Stimulated activated CD4-positive, alpha-beta T cell treated with anti-CD3 and anti-CD28 coated beads, TNF-alpha, amount 100 ng/mL, for 4 hours (primary cell): ENCODE data around the gene HCRTR1.

Source experiments
- DNase-seq, 3 experiments: peaks; one replicate each; pipeline ENCODE4 v3.0.0-alpha.2; 2020; ENCODE audit warnings: low read depth in 3 of 3

Gene HCRTR1

GRCh38 chr1:31617218-31617915 lies at the start of gene HCRTR1:
HCRTR1 (plus strand) TSS chr1:31617689; CDS start chr1:31619193, 1,504 bp downstream.
- no peak for DNase-seq

GRCh38 chr1:31567956-31568570 lies 49.4 kb upstream of the HCRTR1 start:
- DNase-seq = no peak

DNA sequence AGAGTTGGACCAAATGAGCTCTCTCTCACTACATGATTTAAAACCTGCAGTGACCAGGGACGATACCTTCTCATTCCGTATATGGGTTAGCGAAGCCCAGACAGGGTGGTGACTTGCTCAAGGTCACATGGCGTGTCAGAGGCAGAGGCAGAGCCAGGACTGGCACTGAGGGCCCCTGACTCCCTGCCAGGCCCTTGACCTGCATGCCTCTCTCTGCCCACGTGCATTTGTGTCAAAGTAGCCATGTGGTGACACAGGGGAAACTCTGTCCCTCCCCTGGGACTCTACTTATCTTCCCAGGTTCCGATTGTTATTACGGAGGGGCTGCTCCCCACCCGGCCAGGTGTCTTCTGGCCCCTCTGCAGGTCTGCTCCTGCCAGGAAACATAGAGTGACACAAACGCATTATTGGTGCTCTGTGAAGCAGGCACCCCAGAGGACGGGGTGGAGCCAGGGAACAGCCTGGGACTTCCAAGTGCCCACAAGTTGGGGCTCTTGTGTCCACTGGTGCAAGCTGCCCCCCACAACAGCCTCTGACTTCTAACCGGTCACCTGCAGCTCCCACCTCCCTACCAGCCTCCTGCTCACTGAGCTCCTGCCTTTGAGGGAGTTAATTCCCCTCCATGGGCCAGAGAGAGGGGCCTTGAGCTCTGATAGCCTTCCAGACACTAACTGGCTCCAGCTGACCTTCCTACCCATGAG lies 48.4 kb upstream of the HCRTR1 start:
- DNase-seq = no peak

GRCh38 chr1:31569596-31570173 lies 47.8 kb upstream of the HCRTR1 start:
- no peak for DNase-seq

DNA sequence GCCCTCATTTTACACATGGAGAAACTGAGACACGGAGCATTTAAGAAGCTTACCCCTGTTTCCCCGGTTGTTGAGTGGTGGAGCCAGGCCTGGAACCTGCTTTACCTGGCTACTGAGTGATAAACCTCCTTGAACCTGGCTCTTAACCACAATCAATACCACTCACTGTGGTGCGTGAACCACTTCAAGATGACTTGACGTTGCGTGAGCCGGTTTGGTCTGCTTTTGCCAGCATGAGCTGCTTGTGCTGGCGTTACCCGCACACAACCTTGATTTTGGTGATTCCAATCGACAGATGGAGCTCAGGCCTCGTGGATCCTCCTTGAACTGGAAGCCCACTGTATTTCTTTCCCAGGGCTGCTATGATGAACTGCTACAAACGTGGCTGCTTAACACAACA lies 47.3 kb upstream of the HCRTR1 start:
- DNase-seq = no peak

- DNase-seq = no peak
Observed at GRCh38 chr1:31570906-31571305, 46.6 kb upstream of the HCRTR1 start.

DNA sequence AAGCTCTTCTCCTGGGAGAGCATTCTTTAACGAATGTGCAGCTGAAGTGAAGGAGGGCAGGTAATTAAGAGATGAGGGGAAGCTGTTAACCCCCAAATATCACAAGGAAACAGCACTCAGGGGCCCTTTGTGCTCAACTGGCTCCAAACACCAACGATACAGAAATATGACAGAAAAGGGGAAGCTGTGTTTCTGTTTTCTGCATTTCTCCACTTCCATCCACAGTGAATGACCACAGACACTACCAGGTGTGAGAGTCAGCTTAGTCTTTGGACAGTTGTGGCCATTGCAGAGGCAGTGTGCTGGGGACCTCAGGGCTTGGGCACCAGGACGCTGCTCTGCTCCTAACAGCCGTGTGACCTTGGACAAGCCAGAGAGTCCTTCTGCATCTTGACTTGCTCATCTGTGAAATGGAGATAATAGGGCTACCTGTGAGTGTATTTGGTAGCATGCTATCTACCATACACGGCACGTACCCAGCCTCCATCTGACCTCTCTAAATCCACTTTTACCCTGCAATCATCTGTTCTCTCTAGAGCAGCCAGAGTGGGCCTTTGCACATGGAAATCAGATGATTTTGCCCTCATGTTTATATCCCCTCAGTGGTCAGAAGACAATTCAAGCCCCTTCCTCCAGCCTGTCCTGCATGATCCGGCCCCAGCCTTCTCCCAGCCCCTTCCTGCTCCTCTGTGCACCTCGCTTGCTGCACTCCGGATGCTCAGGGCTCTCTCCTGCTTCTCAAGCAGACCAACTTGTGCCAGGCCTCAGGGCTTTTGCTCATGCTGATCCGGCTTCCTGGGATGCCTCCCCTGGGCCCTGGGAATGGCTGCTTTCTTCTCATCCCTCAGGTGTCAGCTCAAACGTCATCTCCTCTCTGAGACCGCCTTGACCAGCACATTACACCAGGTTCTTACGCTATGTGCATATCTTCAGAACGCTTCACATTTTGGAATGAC lies 45.9 kb upstream of the HCRTR1 start:
- DNase-seq = no peak

- DNase-seq = no peak
Observed at GRCh38 chr1:31572323-31573104, 45.0 kb upstream of the HCRTR1 start.

DNA sequence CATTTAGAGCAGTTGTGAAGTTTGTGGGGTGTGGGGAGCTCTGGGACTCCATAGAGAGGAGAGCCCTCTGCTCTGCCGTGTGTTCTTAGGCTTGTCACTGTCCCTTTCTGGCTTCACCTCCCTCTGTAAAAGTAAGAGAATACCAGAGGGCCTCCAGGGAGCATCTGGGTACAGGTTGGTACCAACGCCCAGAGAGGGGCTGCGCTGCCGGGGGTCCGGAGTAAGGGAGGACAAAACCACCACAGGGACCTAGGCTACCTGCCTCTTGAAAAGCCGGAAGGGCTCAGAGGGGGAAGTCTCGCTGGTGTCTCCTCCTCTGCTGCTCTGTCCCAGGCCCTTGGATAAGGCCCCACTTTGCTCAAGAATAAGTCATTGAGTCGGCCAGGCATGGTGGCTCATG lies 44.2 kb upstream of the HCRTR1 start:
- DNase-seq = no peak

DNA sequence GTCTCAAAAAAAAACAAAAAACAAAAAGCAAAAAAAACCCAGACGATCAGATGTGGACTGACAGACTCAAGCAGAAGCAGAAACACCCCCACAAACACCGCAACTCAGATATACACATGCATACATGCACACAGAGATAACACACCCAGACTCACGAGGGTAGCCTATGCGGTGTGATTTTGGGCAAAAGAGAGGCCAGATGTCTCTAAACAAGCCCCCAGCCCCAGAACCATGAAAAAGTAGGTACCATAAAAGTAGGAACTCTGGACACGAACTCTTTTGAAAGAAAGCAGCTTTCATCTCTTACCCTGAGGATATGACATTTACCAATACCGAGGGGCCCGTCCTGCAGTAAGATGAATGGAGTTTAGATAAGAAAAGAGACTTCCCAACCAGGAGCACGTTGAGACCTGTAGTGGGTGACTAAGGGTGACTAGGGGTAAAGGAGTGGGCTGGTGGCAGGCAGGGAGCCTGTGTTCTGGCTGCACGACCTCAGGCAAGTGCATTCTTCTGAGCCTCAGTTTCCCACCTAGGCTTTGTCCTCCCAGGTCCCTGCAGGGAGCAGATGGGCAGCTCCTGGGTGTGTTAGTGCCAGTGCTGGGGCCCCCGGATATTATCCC lies 42.6 kb upstream of the HCRTR1 start:
- DNase-seq = no peak

DNA sequence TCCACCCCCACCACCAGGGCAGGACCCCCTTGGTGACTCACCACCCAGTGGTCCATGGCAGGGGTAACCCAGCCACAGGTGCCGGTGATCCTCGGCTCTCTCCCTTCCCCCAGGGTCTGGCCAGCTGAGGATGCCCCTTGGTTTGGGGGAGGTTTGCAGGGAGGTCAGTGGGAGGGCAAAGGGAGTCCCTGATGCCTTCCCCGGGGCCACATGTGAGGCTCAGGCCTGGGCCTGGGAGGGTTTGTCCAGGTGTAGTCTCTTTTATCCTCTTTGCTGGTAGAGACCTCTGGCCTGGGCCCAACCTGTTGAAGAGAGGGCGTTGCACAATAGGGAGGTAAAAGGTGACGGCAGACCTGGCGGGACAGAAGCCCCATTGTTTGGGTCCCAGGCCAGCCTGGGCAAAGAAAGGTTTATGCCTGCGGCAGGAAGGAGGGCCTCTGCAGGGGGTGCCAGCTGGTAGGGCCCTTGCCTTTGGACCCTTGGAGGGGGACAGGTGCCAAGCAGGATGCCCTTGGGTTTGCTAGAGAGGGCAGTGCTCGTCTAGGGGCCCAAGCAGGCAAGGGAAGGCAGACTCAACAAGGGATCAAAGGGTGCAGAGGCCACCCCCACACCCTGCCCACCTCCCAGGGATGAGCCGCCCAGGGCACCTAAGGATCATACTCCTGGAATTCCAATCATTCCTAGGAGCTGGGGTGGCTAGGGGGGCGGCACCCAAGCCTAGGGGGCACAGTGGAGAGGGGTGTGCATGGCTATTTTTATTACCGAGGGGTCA lies 41.9 kb upstream of the HCRTR1 start:
- DNase-seq = no peak

DNA sequence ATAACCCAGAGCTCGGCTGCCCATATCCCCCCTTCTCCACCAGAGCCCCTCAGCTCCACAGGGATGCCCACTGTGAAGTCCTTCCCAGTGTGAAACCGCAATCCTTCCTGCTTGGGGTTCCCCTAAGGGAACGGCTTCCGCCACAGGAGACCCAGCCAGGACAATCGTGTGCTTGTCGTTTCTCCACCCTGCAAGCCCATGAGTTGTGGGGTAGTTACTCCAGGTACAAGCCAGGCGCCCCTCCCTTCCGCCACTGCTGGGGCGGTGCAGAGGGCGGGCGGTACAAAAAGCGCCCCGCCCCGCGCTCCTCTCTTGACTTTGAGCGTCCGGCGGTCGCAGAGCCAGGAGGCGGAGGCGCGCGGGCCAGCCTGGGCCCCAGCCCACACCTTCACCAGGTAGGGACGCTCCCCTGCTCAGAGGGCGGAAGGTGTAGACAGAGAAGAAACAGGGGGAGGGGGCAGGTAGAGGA lies 41.3 kb upstream of the HCRTR1 start, which contains the start of gene TINAGL1:
Gene TINAGL1 (plus strand): TSS at position 315 of the 469 bp plus-strand sequence. CDS start 634 bp downstream, outside the sequence.
- DNase-seq = no peak

- no peak for DNase-seq
Observed at GRCh38 chr1:31576743-31577455, 40.6 kb upstream of the HCRTR1 start.

DNA sequence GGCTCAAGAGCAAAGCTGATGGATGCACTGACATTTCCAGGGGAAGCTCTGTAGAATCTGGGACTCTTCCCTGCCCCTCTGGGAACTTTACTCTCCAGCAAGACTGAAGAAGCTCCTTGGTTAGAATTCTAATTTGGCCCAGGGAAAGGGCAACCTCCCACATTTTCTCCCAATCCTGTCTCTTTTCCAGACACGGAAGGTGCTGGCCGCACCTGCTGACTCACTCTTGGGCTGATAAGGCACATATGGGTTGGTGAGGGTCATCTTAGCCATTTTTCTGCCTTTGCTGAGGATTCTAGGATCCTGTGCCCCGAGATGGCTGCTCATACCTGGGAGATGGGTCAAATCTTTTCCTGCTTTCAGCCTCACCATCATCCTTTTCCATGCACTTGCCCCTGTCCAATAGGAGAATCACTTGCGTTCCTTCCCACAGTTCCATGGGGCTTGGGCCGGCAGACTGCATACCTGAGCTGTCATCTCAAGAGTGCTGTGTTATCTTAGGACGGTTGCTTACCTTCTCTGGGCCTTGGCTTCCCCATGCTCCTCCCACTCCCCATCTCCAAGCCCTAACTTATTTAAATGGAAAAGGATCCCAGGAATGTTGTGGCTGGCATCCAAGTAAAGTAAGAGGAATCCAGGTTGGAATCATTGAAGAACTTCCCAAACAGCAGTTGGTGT lies 39.8 kb upstream of the HCRTR1 start:
- DNase-seq = no peak

GRCh38 chr1:31579374-31579773 lies 38.1 kb upstream of the HCRTR1 start:
- DNase-seq = no peak

DNA sequence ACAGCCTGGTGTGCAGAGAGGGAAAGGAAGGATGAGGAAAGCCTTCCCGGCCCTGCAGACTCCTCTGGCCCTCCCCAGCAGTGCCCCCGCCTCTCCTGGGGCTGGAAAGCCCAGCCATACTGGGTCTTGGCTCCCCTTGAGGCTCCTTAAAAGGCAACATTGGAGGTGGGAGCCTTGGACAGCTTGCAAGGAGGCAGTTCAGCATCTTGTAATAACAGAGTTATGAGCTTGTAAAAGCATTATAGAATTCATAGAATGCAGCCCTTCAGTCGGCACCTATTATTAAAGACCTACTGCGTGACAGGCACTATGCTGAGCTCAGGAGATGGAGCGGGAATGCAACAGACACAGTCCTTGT lies 37.0 kb upstream of the HCRTR1 start:
- DNase-seq = no peak

DNA sequence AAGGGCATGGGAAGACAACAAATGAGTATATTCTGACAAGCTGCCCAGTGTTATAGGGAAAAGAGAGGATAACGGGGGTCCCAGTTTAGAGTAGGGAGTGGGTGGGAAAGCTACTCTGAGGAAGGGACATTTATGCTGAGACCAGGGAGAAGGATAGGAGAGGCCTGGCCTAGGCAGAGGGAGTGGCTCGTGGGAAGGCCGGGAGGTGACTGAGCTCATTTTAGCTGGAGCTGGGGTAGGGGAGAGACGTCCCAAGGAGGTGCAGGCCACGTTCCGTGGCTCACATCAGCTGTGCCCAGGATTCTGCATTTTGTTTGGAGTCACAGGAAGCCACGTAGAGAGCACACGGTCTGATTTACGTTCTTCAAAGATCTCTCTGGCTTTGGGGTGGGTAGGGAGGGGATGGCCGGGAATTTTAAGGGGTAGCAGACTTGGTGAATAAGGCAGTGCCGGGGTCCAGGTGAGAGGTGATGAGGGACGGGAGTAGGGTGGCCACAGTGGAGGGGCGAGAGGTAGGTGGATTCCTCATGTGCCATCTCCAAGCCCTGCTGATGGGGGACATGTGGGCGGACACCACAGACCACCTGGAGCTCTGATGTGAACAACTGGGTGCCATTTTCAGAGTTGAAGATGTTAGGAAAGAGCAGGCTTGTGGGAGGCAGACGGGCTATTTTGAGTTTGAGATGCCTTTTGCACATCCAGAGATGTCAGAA lies 36.4 kb upstream of the HCRTR1 start:
- DNase-seq = no peak
